ENCODE results near the gene GNAI3.

GRCh38 chr1:109523706-109524105 is 24.7 kb upstream of the GNAI3 start:
- TF ChIP-seq CTCF (IDR thresholded peaks at IDR 0.05) (no peak), POLR2A (IDR thresholded peaks at IDR 0.05) (no peak)

Data from heart left ventricle (tissue), 13 donors.